Brain pericyte (primary cell): Measurements from ENCODE around the gene RBM38.
"Not testable (repeated sequence)": the region's sequence is repeated elsewhere in the genome, so short reads cannot be mapped to it uniquely, and the experiment has no call there.

Source experiments
- DNase-seq: peaks from one replicate; pipeline ENCODE4 v3.0.0-alpha.2; 2012; ENCODE audit warnings: low read depth, low spot score

The RBM38 gene

DNA sequence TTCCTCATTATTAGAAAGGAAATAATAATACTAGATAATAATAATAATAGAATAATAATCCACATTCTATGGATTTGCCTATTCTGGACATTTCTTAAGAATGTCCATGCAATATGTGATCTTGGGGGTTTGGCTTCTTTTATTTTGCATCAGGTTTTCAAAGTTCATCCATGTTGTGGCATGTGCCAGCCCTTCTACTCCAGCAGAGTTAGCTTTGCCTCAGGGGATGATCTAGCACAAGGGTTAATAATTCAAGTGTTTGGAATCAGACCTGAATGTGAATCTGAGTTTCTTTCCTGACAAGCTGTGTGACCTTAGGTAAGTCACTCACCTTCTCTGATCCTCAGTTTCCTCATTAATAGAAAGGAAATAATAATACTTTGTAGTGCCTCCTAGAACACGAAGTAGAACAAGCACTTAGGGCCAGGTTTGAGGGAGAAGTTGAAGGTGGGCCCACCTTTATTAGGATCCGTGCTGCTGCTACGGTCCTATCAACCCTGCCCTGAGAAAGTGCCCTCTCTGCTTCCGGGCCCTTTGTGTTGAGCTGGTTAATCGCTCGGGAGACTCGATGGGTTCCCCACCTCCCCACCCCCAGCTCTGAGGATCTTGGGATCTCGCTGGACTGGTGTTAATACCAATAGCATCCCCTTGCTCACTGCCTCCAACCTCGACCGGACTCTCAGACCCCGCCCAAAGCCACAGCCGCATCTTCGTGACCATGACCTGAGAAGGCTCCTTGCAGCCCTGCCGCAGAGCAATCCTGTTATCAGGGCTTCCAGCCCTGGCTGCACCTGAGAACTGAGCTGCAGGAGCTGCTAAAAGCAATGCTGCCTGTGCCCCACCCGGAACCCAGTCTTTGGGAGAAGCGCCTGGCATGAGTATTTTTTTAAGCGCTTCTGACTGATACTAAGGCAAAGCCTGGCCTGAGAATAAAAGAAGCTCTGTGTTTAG is 26.9 kb downstream of the RBM38 start:
- DNase-seq = no peak

DNA sequence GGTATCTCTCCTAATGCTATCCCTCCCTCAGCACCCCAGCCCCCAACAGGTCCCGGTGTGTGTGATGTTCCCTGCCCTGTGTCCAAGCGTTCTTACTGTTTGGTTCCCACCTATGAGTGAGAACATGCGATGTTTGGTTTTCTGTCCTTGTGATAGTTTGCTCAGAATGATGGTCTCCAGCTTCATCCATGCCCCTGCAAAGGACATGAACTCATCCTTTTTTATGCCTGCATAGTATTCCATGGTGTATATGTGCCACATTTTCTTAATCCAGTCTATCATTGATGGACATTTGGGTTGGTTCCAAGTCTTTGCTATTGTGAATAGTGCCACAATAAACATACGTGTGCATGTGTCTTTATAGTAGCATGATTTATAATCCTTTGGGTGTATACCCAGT is 28.3 kb downstream of the RBM38 start:
- not testable (repeated sequence) for DNase-seq

- DNase-seq = no peak
Observed at GRCh38 chr20:57420571-57421252, 29.5 kb downstream of the RBM38 start.

- no peak for DNase-seq
Observed at GRCh38 chr20:57421253-57422220, 30.3 kb downstream of the RBM38 start.

- no peak for DNase-seq
Observed at GRCh38 chr20:57422254-57422653, 31.1 kb downstream of the RBM38 start.

GRCh38 chr20:57425150-57426013 is 34.2 kb downstream of the RBM38 start:
- DNase-seq = no peak

- DNase-seq = no peak
Observed at GRCh38 chr20:57426271-57426689, 35.1 kb downstream of the RBM38 start.

- no peak for DNase-seq
Observed at GRCh38 chr20:57426831-57427230, 35.6 kb downstream of the RBM38 start.

DNA sequence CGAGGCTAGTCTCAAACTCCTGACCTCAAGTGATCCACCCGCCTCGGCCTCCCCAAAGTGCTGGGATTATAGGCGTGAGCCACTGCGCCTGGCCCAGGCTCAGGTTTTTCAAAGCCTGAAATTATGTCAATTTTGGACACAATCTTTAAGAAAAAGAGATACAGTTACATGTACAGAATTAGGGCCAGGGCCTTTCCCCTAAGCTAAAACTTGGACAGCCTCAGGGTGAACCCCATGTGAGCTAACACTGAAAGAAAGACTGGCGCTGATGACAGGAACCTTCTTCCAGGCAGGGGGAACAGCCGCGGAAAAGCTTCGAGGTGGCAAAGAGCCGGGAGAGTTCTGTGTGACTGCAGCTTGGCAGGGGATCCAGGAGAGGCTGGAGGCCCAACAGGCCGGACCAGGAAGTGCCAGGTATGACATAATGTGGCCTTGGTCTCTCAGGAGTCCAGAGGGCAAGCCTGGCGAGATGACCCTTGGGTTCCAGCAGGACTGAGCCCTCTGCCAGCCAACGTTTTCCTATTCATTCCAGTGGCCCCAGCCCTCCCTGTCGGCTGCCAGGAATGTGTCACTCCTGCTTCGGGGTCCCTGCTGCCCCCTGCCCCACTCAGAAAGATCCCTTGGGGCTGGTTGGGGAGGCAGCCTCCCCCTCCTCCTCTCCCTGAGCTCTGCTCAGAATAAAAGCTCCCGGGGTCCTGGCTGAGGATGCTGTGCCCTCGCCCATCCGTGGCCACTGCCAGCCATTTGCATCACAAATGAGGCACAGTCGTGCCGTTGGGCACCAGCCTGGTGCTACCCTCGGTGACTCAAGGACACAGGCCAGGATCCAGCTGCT is 37.3 kb downstream of the RBM38 start:
- no peak for DNase-seq

DNA sequence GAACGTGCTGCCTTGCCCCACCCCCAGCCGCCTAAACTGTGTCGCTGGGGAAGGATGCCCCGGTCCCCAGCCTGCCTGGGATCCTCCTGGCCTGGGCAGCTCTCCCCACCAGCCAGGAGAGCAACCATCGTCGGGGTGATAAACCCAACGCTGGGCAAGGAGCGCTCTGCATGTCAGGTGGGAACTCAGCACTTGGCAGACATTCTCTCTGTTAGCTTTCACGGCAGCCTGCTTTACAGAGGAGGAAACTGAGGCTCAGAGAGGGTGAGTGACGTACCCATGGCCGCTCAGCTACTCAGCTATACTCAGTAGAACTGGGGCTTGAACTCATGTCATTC is 37.9 kb downstream of the RBM38 start:
- no peak for DNase-seq

- DNase-seq = no peak
Observed at GRCh38 chr20:57429580-57430200, 38.5 kb downstream of the RBM38 start.

- not testable (repeated sequence) for DNase-seq
Observed at GRCh38 chr20:57430201-57430596, 39.0 kb downstream of the RBM38 start.

GRCh38 chr20:57431539-57431835 is 40.3 kb downstream of the RBM38 start:
- DNase-seq = no peak

DNA sequence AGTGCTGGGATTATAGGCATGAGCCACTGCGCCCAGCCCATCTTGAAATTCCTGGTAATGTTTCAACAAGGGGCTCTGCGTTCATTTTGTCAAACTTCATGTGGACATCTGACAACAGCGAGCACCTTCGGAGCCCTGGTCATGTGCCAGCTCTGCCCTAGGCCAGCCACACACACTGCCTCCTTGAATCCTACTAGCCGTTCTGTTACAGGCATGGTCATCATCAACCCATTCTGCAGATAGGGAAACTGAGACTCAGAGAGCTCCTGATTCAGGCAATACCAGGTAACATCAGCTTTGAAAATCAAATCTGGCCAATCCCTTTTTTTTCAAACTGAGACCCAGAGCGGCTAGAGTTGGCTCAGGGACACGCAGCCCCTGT is 41.3 kb downstream of the RBM38 start:
- no peak for DNase-seq

DNA sequence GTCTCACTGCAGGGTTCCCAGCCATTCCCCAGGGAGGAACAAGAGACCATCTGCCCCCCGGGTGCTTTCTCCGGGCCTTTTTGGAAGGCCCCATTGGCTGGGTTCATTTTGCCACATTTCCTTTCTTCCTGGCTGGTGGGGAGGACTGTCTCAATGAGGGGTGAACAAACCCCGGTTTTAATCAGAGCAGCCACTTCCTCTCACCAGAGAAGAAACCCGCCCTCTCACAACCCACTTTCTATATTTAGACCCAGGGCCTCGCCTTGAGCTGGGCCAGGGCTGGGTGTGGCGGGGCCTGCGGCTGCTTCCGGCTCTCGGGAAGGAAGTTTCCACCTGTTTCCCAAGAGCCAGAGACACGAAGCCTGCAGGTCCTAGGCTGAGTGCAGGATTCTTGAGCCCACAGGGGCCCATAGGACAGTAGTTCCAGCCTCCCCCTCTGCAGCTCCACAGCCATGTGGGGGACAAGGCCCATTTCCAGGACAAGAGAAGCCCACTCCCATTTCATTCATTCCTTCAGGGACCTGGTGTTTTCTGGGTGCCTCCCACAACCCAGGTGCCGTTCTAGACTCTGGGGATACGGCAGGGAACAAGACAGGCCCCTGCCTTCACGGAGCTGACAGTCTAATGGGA is 41.8 kb downstream of the RBM38 start:
- no peak for DNase-seq

- DNase-seq = no peak
Observed at GRCh38 chr20:57433657-57434389, 42.6 kb downstream of the RBM38 start.

DNA sequence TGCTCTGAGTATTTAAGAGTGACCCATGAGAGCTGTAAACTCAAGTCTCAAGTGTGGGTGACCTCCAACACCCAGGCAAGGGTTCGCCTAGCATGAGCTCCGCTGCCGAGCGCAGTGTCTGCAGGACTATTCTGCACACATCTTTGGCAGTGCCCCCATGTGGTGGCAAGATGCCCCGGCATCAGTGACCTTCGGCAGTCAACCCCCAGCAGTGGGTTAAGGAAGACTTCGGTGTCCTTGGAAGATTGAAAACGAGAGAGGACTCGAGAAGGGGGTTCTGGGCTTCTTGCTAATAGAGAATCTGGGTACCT is 43.1 kb downstream of the RBM38 start:
- DNase-seq = no peak

DNA sequence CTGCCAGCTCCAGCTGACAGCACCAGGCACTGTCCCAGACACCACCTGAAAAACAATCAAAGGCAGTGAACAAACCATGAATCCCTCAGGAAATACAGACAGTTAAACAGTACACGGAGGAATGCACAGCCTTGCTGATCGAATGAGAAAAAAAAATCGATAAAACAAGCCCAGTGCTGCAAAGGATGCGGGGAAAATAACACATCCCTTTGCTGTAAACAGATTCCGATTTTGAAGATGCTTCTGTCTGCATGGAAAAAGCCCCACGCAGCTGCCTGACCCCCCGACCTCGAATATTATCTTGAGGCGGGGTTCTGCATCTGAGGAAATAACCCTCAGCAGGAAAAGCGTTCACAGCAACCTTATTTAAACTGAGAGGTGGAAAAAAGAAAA is 43.9 kb downstream of the RBM38 start:
- no peak for DNase-seq
